ENCODE data around the gene SIK1.
"Not testable (repeated sequence)": the region's sequence is repeated elsewhere in the genome, so short reads cannot be mapped to it uniquely, and the experiment has no call there.

GRCh38 chr21:43447353-43447977 lies 20.5 kb upstream of the SIK1 start:
- not testable (repeated sequence) for TF ChIP-seq CTCF, POLR2A (IDR thresholded peaks at IDR 0.05)

Measured in testis (tissue), 2 donors.